GM19043 (cell line): ENCODE results near the gene PPP1R15B.

Experiments
- ATAC-seq: cut with Tn5 transposase; IDR thresholded peaks from one replicate; pipeline ENCODE4 v1.9.1; 2021; ENCODE audit warnings: low read depth; ENCODE audit not compliant: unreplicated experiment

The PPP1R15B gene

GRCh38 chr1:204404629-204405028 lies 7.0 kb downstream of the PPP1R15B start:
- ATAC-seq, result no peak

DNA sequence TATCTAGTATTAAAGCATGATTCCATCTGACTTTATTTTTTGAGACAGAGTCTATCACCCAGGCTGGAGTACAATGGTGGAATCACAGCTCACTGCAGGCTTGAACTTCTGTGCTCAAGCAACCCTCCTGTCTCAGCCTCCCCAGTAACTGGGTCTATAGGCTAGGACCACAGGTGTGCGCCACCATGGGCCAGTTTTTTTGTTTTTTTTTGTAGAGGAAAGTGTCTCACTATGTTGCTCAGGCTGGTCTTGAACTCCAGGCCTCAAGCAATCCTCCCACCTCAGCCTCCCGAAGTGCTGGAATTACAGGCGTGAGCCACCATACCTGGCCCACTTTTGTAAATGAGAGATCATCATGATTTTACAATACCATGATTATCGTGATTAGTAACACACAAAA lies 9.2 kb downstream of the PPP1R15B start:
- no peak for ATAC-seq

DNA sequence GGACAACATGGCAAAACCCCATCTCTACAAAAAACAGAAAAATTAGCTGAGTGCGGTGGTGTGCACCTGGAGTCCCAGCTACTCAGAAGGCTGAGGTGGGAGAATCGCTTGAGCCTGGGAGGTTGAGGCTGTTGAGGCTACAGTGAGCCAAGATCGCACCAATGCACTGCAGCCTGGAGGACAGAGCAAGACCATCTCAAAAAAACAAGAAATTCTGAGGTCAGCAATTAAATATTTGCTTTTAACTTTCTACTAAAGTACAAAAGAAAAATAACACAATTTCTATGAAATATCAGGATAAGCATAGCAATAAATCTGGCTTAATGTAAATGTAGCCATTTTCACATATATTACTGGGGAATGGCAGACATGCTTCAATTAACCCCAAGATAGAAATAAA lies 9.9 kb downstream of the PPP1R15B start:
- no peak for ATAC-seq

DNA sequence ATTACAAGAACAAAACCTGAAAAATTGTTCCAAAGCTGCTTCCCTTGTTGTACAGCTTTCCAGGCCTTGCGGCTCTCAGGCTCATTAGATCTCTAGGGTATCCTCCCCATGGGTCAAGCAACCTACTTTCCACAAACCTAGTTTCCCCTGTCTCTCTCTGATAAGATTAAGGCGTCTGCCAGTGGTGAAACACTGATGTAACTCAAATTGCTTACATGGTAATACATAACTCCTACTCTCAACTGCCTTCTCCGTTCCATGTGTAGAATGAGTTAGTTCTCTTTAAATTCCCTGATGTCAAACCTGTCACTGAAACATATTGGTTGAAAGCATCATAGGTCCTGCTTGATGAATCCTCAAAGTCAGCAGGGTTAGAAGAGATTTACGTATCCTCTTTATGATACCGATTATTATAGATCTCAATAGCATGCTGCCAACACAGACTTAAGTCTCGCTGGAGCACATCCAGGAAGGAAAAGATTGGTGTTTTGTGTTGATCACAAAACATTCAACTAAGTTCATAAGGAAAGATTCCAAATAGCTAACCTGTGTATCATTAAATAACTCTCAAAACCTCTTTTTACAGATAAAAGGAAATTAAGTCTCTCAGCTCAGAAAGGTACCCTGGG lies 10.6 kb downstream of the PPP1R15B start:
- no peak for ATAC-seq

DNA sequence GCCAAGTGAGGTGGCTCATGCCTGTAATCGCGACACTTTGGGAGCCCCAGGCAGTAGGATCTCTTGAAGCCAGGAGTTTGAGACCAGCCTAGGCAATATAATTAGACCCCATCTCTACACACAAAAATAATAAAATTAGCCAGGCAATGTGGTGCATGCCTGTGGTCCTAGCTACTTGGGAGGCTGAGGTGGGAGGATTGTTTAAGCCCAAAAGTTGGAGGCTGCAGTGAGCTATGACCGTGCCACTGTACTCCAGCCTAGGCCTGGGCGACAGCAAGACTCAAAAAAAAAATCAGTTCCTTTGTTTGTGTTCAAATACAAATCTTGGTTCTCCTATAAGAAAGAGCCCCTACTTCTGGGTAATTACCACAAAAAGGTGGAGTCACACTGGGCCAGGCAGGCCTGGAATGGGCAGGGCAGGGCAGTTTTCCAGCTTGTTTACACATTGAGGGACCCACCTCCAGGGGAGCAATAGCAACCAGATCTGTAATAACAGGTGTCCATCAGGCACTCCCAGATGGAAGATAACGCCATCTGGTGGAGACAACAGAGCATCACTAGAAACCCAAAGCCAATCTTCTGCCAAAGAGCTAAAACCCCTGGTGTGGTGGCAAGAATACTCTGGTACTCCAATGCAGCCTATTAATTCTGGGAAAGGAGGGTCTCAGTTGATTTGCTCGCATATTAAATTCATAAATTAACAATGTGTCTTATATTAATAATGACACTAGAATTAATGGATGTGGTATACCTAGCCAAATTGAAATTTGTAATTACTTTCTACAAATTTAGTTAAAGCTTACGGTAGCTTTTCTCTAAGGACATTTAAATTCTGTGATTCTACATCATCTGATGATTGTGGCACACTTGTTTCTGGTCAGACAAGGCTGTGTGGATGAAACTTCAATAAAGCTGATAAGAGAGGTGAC lies 13.2 kb downstream of the PPP1R15B start:
- ATAC-seq, result no peak

- no peak for ATAC-seq
Observed at GRCh38 chr1:204396015-204396583, 15.5 kb downstream of the PPP1R15B start.

GRCh38 chr1:204391629-204392028 lies 20.0 kb downstream of the PPP1R15B start:
- no peak for ATAC-seq

GRCh38 chr1:204390751-204391466 lies 20.7 kb downstream of the PPP1R15B start:
- ATAC-seq, result no peak

GRCh38 chr1:204385727-204386126 lies 25.9 kb downstream of the PPP1R15B start:
- ATAC-seq, result no peak

GRCh38 chr1:204384636-204385352 lies 26.8 kb downstream of the PPP1R15B start:
- ATAC-seq, result no peak

DNA sequence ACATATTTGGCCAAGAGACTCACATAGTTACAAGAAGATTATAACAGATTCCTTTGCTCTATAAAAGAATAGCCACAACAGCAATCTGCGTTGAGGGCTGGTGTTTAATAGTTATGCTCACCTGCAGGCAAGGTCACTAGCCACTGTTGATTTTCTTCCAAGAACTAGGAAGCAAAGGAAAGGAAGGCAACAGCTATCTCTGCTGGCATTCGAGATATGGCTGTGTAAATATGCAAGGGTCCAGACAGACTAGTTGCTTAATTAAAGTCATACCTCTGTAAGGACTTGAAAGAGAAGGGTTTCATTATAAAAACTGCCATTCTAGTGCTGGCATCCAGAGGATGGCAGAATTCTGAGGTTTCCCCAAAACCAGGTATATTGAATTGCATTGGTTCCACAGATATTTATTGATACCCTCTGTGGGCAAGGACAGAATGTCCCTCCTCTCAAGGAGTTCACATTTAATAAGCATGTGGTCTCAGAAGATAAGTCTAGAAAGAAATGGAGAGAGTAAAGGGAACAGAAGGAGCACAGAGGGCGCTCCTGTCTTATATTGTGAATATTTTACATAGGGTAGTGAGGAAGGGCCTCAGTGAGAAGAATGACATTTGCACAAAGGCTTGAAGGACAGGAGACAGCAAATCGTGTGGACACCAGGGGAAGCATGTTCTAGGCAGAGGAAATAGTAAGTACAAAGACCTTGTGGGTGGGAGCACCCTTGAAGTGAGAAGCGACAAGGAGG lies 28.3 kb downstream of the PPP1R15B start:
- no peak for ATAC-seq

DNA sequence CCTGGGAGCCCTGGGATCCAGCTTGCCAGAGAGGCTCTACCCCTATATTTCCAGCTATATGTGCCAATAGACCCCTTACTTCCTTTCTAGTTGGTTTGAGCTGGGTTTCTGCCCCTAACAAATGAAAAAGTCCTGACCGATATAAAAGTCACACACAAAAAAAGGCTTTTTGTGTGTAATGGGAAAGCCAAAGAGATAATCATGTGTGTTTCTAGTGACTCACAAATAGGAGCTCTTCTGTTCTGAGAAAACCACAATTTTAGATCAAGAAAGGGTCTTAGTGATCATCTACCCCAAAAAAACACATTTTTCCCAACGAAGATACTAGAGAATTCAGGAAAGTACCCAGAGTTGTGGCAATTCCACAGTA lies 28.9 kb downstream of the PPP1R15B start:
- no peak for ATAC-seq

GRCh38 chr1:204380293-204380831 lies 31.3 kb downstream of the PPP1R15B start:
- no peak for ATAC-seq

GRCh38 chr1:204377800-204378668 lies 33.6 kb downstream of the PPP1R15B start:
- no peak for ATAC-seq

DNA sequence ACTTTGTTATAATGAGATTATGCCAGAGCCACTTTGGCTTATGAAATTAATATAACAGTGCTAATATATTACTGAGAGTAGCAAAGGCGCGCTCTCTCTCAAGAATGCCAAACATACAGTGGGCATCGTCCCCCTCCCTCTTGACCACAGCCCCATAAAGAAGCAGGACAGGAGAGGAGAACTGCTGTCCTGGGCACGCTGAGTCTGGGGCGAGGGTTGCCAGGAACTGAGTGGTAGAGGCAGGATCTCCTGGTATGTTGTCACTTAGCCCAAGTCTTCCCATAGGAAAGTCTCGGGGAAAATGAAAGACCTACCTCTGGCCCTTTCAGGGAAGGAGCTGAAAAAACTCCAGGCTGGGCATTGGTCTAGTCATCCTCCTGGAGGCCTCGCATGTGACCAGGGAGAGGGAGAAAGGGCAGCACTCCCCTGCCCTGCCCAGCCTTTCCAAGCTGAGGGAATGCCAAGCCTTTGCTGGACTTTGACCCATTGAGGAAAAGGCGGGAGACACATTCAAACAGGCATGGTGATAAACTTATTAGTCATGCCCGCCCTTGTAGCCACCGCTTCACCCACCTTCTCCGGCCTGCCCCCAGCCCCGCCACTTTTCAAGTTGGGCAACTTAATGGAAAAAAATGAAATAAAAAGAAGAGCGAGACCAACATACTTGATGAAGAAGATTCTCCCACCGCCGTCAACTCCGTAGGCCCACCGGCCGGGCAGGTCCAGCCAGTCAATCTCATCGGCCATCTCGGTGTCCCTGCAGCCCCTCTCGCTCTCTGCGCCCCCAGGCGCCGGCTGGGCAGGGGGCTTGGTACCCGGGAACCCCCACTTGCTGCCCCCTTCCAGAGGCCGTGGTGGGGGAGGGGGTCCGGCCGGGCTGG lies 34.5 kb downstream of the PPP1R15B start:
- ATAC-seq, result no peak

DNA sequence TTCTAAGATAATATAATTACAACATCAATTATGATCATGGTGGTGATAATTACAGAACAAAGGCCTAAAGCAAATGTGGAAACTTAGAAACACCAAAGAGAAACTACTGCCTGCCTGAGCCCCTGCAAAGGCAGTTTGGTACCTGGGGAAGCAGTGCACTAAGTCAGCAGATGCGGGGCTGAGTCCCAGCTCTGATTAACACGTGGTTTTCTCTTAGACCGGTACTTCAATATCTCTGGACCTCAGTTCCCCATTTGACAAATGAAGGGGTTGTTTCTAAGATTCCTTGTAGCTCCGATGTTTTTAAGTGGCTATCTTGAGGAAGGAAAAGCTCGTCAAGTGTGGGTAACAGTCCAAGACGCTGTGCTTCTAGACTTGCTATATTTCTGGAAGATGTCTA lies 35.2 kb downstream of the PPP1R15B start:
- no peak for ATAC-seq

DNA sequence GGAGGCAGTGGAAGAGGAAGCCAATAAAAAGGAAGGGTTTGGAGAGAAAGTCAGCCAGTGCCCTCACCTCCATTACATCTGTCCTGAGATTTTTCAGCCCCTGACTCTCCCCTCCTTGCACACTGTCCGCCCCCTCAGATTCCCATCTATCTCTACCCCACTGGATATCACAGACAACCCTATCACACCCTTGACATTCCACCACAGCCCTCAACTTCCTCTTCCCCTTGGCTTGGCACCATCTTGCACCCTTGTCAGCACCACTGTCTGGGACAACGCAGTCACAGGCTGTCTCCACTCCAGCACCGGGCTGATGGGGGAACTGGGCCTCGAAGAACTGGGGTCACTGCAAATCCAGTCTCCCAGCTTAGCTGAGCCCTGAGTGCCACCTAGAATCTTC lies 37.7 kb downstream of the PPP1R15B start:
- ATAC-seq, result no peak

DNA sequence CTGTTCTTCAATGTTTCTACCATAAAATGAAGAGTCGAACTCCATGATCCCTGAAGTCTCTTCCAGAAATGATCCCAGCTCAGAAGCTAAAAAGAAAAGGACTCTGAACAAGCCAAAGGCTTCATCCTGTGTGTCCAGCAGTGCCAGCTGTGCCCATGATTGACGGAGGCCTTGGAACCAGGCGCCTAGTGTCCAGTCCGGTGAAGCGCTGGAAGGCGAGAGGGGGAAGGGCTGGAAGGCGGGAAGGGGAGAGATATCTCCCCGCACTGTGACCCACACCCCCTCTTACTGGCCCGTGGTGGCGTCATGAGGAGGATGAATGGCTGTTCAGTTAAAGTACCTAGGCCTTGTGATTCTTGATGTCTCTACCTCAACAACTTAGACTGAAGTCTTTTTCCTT lies 41.4 kb downstream of the PPP1R15B start:
- no peak for ATAC-seq
